ENCODE results near the gene GNA15.

The GNA15 gene

GRCh38 chr19:3185461-3186159 is 49.8 kb downstream of the GNA15 start, which contains the start of gene NCLN (continued):
- TF ChIP-seq ZNF280D (tag by site-specific recombination; IDR thresholded peaks at IDR 0.05) = no peak
- TF ChIP-seq ZNF416 (tag by site-specific recombination; IDR thresholded peaks at IDR 0.05) = no peak
- TF ChIP-seq ZNF571 (tag by site-specific recombination; IDR thresholded peaks at IDR 0.05) = no peak
- no peak for TF ChIP-seq ZBTB44 (tag by site-specific recombination; IDR thresholded peaks at IDR 0.05)
- no peak for TF ChIP-seq ZNF670 (tag by site-specific recombination; IDR thresholded peaks at IDR 0.05; ENCODE audit: low read depth)
- TF ChIP-seq ELK4 (IDR thresholded peaks at IDR 0.05; ENCODE audit: borderline replicate concordance, low read depth, low read length) = no peak
- TF ChIP-seq ZNF654 (tag by site-specific recombination; IDR thresholded peaks at IDR 0.05; ENCODE audit: low read depth) = no peak
- peak; percentile 66; the same call in 1 of the 2 replicates for TF ChIP-seq KLF8 (tag by site-specific recombination; IDR thresholded peaks at IDR 0.05)
- TF ChIP-seq SCRT1 (tag by site-specific recombination; IDR thresholded peaks at IDR 0.05; ENCODE audit: borderline replicate concordance) = no peak

GRCh38 chr19:3186160-3186688 is 50.4 kb downstream of the GNA15 start:
- Histone ChIP-seq H3K27ac (ENCODE audit: extremely low read depth, low read depth, low read length) (peak overlapping the region; percentile 35; the same call in 1 of the 2 replicates), H3K4me1 (ENCODE audit: control insufficient read depth, insufficient read depth, low read length) (peaks cover 5% of the 10 kb centered on the region), H3K36me3 (ENCODE audit: control insufficient read depth in 2 of 2, insufficient read depth in 1 of 2, low read length in 2 of 2) (peaks cover 0 to 30% of the 10 kb centered on the region in 2 experiments; a peak in 1 of 3 replicates), H3K4me3 (ENCODE audit: low read depth, low read length) (peak overlapping the region; percentile 98), H3K9me3 (ENCODE audit: control insufficient read depth, insufficient read depth, low read depth, low read length) (no peaks in the 10 kb centered on the region)
- ChIA-PET POLR2A (interaction anchor here (0.5 to 1.3 kb wide), 3 partner anchors 36 to 1991 kb away, joined by 3 to 5 read pairs (median 4); no protein-coding TSS in a partner anchor), CTCF (interaction anchor here (0.6 to 0.9 kb wide), 4 partner anchors 11 to 231 kb away, joined by 3 to 4 read pairs (median 4); no protein-coding TSS in a partner anchor)
- TF ChIP-seq PRDM1 (tag by site-specific recombination; IDR thresholded peaks at IDR 0.05) (no peak), ZNF488 (tag by site-specific recombination; IDR thresholded peaks at IDR 0.05) (no peak), ZBTB20 (tag by site-specific recombination; IDR thresholded peaks at IDR 0.05) (peak; percentile 61; the same call in 1 of the 2 replicates), GLIS1 (tag by site-specific recombination; IDR thresholded peaks at IDR 0.05) (peak; percentile 35), ZBTB48 (tag by site-specific recombination; IDR thresholded peaks at IDR 0.05) (peak; percentile 80), GLIS2 (tag by site-specific recombination; IDR thresholded peaks at IDR 0.05) (peak; percentile 55), ZIC2 (tag by site-specific recombination; IDR thresholded peaks at IDR 0.05) (0 out of 2 replicates have a peak, but pooled peaks have one; percentile 37), ZNF335 (tag by site-specific recombination; conservative IDR thresholded peaks at IDR 0.05) (peak; percentile 12), ZNF311 (tag by site-specific recombination; IDR thresholded peaks at IDR 0.05; ENCODE audit: borderline replicate concordance) (no peak), ZNF404 (tag by site-specific recombination; IDR thresholded peaks at IDR 0.05) (no peak), SCRT2 (tag by site-specific recombination; IDR thresholded peaks at IDR 0.05) (no peak), ZBTB26 (tag by site-specific recombination; optimal IDR thresholded peaks at IDR 0.05) (peak; percentile 64), ZNF76 (tag by site-specific recombination; IDR thresholded peaks at IDR 0.05; ENCODE audit: borderline replicate concordance, low read depth) (peak; percentile 17; the same call in 1 of the 2 replicates), ZNF626 (tag by site-specific recombination; IDR thresholded peaks at IDR 0.05) (no peak), KLF16 (tag by site-specific recombination; IDR thresholded peaks at IDR 0.05) (0 out of 2 replicates have a peak, but pooled peaks have one; percentile 9)
